Kasumi-1 (cell line): ENCODE results near the gene PRDM15.

Source experiments
- DNase-seq, 2 experiments: peaks; one replicate each; lab custom pipeline; 2025; lab: John Stamatoyannopoulos, UW

The PRDM15 gene

DNA sequence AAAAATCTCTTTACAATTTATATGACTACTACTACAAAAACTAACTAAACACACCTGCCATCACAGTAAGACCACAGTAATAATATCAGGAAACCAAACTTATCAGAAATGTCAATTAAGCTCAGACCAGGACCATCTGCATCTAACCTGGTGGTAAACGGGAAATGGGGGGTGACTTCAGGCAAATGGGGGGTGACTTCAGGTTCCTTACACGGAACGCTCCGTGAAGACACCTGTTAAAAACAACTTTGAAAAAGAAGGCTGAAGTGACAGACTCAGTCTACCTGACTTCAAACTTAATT lies 15.8 kb downstream of the PRDM15 start:
- no peak for DNase-seq

DNA sequence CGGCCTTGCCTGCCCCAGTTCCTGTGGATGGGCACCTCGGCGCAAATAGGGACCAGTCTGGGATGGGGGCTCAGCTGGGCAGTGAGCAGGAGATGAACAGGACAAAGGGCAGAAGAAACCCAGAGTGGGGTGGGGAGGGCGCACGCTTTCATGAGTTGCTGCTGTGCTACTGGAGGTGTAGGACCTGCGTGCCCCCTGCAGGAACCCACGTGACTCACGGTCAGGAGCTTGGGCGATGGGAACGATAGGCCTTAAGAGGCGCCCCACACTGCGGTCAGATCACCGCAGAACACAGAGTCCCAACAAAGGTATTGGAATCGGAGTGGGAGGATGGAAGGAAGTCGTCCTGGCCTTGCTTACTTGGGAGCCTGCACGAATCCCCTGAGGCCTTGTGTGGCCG lies 17.2 kb downstream of the PRDM15 start:
- no peak for DNase-seq

DNA sequence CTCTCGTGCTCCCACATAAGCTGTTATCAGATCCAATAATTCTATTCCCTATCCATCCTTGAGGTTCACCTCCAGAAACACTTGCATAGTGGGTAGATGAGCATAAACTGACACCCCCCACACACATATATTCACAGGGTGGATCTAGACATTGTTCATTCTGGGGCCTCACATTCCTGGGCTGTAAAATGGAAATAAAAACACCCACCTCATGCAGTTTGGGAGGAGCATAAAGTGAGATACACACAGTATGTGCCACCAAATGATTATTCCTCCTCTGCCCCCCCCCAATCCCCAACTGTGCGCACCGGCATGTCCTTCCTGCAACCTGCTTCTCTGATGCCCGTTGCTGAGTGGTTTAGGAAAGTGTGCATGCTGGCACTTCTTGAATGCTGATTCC lies 17.9 kb downstream of the PRDM15 start:
- DNase-seq, result no peak

DNA sequence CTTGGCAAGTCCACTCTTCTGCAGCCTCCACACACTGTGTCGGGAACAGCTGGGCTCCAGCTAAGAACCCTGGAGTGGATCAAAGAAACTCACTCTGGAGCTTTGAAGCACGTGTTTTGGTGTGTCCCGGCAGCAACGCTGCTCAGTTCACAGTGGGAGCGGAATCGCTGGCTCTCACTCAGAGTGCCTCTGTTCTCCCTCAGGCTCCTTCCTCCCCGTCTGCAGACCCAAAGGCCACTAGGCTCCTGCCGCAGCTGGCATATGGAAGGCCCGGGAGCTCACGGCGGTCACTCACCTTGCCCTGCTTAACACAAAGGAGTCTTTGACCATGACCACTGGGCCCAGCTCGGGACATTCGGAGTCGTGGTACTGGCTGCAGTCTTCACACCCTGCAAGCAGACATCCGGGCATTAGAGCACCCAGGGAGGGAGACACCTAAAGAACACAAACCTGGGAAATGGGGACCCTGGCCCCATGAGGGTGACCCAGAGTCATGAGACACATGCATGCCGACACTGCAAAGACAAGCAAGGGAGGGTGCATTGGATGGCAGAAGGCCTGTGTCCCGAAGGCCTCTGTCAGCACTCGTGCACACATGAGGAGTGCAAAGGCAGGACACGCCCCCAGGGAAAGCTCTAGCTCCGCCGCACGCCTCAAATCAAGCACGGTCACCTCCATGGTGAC lies 19.7 kb downstream of the PRDM15 start:
- no peak for DNase-seq

DNA sequence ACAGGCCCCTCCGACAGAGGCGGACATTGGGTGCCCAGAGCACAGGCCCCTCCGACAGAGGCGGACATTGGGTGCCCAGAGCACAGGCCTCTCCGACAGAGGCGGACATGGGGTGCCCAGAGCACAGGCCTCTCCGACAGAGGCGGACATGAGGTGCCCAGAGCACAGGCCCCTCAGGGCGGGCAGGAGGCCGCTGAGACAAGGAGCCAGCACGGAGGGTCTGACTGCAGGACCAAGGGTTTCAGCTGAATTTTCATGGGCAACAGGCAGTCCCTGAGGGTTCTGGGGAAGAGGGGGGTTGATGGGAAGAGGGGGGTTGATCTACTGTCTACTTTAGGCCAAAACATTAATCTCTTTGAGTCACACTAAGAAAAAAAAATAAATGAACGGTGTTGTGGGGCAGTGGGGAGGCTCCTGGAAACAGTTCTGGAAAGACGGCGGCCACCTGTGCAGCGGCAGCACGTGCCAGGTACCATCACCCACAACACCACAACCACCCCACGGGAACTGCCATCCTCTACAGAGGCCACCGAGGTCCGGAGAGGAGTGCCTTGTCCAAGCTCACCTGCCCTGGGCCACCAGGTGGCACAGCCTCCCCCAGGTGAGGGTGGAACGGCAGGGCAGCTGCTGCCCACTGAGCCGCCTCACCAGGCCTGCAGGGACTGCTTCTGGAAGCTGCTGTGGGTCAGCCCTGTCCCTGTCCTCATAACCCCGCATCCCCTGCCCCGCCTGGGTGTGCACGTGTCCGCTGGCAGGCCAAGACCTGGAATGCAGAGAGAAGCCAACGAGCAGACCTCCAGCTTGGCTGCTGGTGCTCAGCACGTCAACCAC lies 20.5 kb downstream of the PRDM15 start:
- DNase-seq, result no peak

DNA sequence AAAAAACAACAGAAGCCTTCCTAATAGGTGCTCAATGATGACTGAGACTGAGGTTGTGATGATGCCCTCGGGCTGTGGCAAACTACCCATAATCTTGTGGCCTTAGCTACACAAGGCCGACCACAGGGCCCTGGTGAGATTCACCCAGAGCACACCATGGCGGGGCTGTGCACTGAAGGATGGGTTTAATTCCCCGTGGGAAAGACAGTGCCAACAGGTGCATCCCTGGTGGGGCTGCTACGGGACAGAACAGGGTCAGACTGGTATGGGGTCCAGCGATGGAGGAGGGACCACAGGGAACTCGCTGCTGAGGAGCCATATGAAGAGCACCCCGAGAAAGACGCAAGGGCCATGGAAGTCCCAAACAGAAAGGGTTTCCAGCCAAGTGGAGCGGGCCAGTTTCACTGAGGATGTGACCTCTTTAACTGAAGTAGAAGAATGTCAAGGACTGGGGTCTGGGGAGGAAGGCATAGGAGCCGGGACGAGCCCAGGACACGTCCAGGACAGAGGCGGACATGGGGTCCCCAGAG lies 21.3 kb downstream of the PRDM15 start:
- no peak for DNase-seq

DNA sequence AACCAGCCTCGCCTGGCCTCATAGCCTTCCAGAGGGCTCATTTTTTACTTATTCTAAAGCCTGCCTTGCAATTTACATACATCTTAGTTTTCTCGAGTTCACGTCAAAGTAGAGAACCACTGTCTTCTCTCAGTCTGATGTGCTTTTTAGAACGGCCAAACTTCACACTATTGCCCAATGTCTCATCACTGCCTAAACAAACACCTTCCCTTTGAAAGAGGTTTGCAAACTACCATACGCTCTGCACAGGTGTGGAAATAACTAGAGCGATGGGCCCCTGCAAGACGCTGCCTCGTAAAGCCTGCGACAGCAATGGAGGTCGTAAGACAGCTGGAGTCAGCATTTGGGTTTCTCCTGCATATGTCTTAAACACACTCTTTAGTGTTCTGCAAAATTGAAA lies 22.6 kb downstream of the PRDM15 start:
- DNase-seq, result no peak

DNA sequence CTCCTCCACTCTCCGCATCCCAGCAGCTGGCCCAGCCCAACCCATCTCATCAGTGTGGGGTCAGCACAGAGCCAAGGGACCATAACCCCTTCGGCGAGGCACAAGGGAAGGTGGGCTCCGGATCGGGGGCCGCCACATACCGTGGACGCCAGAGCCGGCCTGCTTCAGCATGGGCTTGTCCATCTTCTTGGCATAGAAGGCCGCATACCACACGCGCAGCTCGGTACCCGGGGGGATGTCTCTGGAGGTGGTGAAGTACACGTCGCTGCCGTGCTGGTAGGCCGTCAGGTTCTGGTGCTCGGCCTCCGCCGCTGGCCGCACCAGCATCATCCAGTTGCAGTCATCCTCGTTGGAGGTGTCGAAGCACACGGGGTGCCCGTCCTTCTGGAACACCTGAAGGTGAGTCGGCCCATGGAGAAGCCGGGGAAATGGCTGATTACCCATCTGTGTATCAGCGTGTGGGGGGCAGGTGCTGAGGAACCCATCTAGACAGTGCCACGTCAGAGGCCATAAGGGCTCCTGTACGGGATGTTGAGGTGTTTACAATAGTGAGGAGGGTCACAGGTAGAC lies 24.6 kb downstream of the PRDM15 start:
- no peak for DNase-seq

DNA sequence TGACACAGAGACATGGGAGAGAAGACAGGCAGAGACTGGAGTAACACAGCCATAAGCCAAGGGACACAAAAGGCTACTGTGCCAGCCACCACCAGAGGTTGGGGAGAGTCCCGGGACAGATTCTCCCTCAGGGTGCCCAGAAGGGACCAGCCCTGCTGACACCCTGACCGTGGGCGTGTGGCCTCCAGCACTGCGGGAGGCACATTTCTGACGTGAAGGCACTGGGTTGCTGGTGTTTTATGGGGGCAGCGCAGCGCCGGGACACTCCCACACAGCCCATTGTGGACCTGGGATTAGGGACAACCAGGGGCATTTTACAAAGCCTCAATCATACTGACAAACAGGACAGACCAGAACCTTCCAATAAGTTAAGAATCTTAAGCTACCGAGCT lies 26.2 kb downstream of the PRDM15 start:
- DNase-seq, result no peak

DNA sequence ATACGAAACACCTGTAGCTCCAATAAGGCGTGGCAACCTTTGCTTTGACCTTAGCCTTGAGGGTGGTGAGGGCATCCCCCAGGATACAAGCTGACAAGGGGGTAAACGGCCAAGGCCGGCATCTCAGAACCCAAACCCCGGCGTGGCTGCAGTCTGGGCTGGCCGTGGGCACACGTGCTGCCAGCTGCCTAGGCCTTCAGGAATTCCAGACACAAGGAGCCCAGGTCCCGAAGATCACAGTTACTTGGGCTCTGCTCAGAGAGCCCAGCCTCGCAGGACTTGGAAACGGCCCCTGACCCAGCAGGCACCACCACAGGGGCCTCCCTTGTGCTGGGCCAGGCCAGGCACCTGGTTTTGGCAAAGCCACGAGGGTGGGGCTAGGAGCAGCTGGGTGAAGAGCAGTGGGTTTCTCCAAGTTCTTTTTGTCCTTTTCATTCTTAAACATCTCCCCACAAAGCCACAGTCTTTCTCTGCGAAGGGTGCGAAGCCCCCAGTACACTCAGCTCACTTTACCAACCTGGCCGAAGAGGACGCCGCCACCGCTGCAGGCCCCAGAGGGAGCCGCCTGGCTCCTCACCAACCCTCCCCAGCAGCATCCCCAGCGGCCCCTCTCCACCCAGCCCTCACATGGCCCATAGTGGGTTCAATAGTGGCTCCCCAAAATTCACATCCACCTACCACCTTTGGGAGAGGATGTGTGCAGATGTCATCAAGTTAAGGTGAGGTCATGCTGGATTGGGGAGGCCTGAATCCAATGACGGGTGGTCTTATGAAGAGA lies 26.8 kb downstream of the PRDM15 start:
- DNase-seq, result no peak

DNA sequence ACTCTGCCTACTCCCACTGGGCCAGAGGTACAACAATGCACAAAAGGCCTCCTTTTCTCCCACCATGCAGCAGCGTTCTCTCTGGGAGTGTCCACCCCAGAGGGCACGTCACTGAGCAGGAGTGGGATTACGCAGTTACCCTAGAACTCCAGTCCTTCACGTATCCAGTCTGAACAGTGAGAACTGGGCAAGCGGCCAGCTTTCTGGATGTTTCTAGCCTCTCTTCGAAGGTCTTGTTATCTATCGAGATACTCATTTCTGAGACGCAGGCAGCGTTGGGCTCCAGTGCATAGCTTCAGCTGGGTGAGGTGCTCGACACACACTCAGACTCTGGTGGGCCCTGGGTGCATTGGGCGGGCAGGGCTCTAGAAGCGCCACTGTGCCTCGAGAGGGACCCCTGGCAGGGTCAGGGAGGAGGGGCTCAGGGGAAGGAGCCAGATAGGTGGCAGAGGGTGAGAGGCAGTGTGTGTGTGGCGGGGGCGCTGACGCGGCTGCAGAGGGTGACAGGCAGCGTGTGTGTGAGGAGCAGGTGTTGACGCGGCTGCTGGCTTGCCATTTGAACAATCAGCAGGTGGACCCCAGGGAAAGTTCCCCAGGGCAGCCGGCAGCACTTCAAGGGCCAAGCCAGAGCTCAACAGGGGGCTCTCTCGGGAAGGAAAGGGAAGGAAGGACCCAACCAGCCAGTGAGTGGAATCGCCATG lies 27.9 kb downstream of the PRDM15 start:
- no peak for DNase-seq

DNA sequence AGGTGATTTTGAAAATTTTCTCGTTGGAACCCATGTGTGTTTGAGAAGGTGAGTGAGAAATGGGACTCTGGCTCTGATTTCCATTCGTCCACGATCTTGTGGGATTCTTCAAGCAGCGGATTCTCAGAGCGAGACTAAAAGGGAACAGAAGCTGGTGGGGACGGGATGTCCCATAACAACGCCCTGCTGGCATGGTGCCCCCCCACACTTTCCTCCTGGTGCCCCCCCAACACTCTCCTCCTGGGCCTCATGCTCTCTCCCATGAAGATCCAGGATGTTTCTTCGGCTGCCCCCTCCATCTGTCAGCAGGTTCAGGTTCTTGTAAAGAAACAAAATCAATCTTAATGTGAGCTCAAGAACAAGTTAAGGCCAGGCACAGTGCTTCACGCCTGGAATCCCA lies 29.1 kb downstream of the PRDM15 start:
- no peak for DNase-seq

DNA sequence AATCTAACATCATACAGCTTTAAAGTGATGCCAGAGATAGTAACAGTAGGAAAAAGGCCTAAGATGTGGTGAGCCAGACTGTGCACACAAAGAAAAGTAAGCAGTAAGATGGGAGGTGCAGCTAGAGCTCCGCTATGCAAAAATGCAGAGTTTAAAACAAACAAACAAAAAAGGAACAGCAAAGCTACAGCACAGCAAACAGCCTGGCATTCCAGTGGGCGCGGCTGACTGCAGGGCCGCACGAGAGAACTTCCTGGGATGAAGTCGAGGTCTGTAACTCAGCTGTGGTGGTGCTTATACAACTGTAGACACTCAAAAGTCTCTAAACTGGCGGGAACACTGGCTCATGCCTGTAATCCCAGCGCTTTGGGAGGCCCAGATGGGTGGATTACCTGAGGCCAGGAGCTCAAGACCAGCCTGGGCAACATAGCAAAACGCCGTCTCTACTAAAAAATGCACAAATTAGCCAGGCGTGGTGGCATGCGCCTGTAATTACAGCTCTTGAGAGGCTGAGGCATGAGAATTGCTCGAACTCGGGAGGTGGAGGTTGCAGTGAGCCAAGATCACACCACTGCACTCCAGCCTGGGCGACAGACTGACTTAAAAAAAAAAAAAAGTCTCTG lies 30.1 kb downstream of the PRDM15 start:
- no peak for DNase-seq

DNA sequence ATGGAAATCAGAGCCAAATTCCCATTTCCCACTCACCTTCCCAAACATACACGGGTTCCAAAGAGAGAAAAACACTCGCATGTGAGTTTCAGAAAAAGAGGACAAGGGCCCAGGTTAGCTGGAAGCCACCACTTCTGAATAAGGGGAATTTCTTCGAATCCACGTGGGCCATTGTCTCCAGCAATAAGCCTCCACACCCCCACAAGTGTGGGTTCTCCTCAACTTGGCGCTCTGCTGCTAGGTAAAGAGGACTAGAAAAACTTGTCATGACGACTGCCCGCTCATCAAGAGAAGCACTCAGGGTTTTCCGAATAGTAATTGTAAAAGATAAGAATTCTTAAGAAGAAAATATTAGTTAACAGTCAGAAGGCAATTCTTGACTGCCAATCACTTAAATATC lies 30.6 kb downstream of the PRDM15 start:
- DNase-seq, result no peak

DNA sequence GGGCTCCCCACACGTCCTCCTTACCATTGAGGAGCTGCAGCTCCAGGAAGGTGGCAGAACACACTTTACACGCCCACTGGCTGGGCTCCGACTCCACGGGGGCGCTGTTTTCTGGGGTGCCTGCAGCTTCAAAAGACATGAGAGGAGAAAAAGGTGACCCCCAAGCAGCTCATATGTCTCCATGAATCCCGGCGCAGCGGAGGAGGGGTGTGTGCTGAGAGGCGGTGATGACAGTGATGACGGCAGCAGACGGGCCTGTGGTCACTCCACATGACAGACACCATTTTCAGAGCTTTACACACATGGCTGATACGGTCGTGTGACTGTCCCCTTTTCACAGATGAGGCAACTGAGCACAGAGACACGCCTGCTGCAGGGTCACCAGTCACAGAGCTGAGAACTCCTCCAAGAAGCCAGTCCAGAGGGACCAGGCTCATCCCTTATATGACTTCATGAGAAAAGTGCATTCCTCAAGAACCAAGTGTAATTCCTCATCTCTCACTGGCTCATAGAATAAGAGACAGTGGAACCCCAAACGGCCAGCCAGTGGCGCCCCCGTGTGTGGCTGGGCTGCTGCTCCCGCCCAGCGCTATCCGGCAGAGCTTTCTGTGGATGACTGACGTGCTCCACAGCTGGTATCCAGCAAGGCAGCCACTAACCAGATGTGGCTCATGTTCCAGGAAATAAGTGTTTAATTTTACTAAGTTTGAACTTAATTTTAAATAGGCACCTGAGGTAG lies 31.9 kb downstream of the PRDM15 start:
- DNase-seq, result peak in 1 of 2 experiments; percentile 2

DNA sequence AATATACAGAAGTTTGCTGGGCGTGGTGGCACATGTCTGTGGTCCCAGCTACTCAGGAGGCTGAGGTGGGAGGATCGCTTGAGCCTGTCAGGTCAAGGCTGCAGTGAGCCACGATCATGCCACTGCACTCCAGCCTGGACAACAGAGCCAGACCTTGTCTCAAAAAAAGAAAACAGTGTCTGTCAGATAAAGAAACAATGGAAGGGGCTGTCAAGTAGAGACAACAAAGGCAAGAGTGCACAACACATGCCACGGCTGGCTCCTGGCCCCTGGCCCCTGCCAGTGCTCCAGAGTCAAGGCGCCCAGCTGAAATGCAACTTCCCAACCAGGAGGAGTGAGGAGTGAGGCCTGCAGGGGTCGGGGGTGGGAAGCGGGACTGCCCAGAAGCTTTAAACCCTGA lies 32.6 kb downstream of the PRDM15 start:
- no peak for DNase-seq

DNA sequence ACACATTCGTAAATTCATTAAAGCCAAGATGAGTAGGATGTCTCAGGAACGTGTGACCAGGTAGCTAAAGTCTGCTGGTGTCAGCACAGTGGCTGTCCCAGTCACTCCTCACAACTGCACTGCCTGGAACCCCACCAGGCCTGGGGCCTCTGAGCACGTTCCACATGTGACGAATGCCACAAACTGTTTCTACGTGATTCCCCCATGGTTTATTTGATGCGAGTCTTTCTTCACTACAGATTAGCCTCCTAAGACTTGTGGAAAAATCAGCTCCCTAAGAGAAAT lies 33.2 kb downstream of the PRDM15 start:
- no peak for DNase-seq

DNA sequence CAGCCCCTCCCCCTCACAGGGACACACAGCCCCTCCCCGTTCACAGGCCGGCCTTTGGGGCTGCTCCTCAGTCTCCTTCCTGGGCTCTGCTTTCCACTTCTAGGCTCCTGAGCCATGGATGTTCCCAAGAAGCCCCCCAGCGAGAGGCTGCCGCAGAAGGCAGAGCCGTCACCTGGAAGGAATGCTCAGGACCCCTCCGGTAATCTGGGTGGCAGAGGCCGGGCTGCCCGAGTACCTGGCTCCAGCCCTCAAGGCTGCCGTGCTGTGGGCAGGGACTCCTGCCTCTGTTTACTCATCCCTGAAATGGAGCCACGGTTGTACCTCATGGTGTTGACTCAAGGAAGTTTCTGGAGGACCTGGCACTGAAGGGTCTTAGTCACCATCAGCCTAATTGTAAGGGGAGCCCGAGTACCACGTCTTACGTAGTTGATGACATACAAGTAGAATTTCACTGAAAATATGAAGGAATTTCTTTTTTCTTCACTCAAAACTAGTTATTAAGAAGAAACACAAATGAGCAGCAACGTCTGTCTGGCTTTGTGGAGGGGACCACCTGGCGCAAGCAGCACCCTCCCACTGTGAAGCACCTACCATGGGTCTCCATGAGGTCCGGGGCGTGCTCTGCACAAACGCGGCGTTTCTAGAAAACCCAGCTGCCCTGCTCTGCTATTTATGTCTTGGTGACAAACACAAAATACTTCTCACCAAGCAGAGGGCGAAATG lies 33.7 kb downstream of the PRDM15 start:
- DNase-seq, result no peak

DNA sequence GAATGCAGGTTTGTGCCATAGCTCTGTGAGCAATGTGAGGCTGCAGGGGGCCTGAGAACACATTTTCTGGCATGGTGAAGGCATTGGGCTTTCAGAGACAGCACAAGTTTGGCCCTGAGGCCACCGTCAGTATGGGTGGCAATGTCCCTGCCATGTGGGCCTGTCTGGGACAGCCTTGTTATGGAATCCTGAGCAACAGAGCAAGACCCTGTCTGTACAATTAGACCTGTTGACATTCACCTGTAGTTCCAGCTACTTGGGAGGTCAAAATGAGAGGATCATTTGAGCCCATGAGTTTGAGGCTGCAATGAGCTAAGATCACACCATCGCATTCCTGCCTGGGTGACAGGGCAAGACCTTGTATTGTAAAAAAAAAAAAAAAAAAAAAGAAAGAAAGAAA lies 35.6 kb downstream of the PRDM15 start:
- no peak for DNase-seq

DNA sequence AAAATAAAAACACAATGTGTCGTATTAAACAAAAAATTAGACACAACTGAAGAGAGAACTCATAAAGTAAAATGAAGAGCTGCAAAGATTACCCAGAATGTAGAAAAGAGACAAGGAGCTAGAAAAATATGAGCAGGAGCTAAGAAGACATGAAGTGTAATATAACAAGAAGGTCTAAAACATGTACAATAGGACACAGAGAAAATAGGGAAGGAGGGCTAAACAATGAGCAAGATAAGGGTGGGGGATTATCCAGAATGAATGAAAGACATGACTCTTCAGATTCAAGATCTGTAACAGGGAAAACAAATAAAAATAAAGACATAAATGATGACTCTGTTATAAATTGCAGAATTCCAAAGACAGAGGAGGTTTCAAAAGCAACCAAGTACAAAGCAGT lies 38.3 kb downstream of the PRDM15 start:
- DNase-seq, result no peak
